Keratinocyte (primary cell): ENCODE measurements around the gene SASH1. TPM values are rescaled to one million over a fixed set of nuclear protein-coding genes. Genes with fewer than 3 reads are reported as not detected.

Experiments used
- DNase-seq: peaks from one replicate; pipeline ENCODE4 v3.0.0-alpha.2; 2011; ENCODE audit warnings: low read depth, missing footprints, low spot score
- FAIRE-seq: peaks from 2 replicates; lab custom pipeline; 2011; peaks lifted over from hg19 to GRCh38; lab: Jason Lieb, UNC
- H2AFZ ChIP-seq: 2 replicates; pipeline ENCODE4 v1.6.0; 2012; ENCODE audit warnings: low read length, control low read depth, inconsistent platforms; ENCODE audit not compliant: control insufficient read depth
- H3K27ac ChIP-seq: 2 replicates; pipeline ENCODE4 v1.5.1; 2011; ENCODE audit warnings: low read length; ENCODE audit not compliant: control insufficient read depth, insufficient read depth
- H3K27me3 ChIP-seq: 3 replicates; pipeline ENCODE4 v1.6.0; 2011; ENCODE audit warnings: low read length; ENCODE audit not compliant: control insufficient read depth, insufficient read depth; ENCODE audit errors: extremely low read depth
- H3K36me3 ChIP-seq, 2 experiments: 2 replicates in 1 of 2; 3 replicates in 1 of 2; pipeline ENCODE4 v1.5.1; 2011; ENCODE audit warnings: low read length in 2 of 2, mild to moderate bottlenecking in 1 of 2; ENCODE audit not compliant: control insufficient read depth in 2 of 2, insufficient read depth in 2 of 2; ENCODE audit errors: extremely low read depth in 1 of 2
- H3K4me1 ChIP-seq: 3 replicates; pipeline ENCODE4 v1.5.1; 2011; ENCODE audit warnings: low read length; ENCODE audit not compliant: control insufficient read depth, insufficient read depth; ENCODE audit errors: extremely low read depth
- H3K4me2 ChIP-seq: 3 replicates; pipeline ENCODE4 v1.6.0; 2011; ENCODE audit warnings: low read depth, low read length; ENCODE audit not compliant: control insufficient read depth, insufficient read depth; ENCODE audit errors: extremely low read depth
- H3K4me3 ChIP-seq, 3 experiments: fragments of 200-600 bp in 1 of 3; sonication (generic) in 1 of 3; 2 replicates in 2 of 3; 3 replicates in 1 of 3; pipeline ENCODE4 v1.5.1; 2011 to 2016; ENCODE audit warnings: low read length in 3 of 3, mild to moderate bottlenecking in 3 of 3, control low read depth in 2 of 3, inconsistent platforms in 1 of 3, low read depth in 1 of 3, mixed read lengths in 1 of 3, mixed run types in 1 of 3, moderate library complexity in 1 of 3; ENCODE audit not compliant: control insufficient read depth in 2 of 3, insufficient read depth in 2 of 3; ENCODE audit errors: extremely low read depth in 1 of 3
- H3K79me2 ChIP-seq: 2 replicates; pipeline ENCODE4 v1.6.0; 2012; ENCODE audit warnings: low read length; ENCODE audit not compliant: control insufficient read depth, insufficient read depth
- H3K9ac ChIP-seq: 3 replicates; pipeline ENCODE4 v1.6.0; 2011; ENCODE audit warnings: low read length; ENCODE audit not compliant: control insufficient read depth, insufficient read depth; ENCODE audit errors: extremely low read depth
- H3K9me1 ChIP-seq: 3 replicates; pipeline ENCODE4 v1.6.0; 2011; ENCODE audit warnings: low read length; ENCODE audit not compliant: control insufficient read depth, insufficient read depth; ENCODE audit errors: extremely low read depth
- H3K9me3 ChIP-seq: 2 replicates; pipeline ENCODE4 v1.5.1; 2012; ENCODE audit warnings: low read depth, low read length; ENCODE audit not compliant: control insufficient read depth
- H4K20me1 ChIP-seq: 3 replicates; pipeline ENCODE4 v1.6.0; 2011; ENCODE audit warnings: low read length; ENCODE audit not compliant: control insufficient read depth, insufficient read depth; ENCODE audit errors: extremely low read depth
- CTCF ChIP-seq, 3 experiments: IDR thresholded peaks in 1 of 3; conservative IDR thresholded peaks in 1 of 3; optimal IDR thresholded peaks in 1 of 3; 2 replicates in 2 of 3; 3 replicates in 1 of 3; pipeline versions ENCODE3 to v1.5.1; 2011; ENCODE audit warnings: low read length in 3 of 3, mild to moderate bottlenecking in 3 of 3, moderate library complexity in 2 of 3, control low read depth in 1 of 3, inconsistent platforms in 1 of 3; ENCODE audit not compliant: insufficient read depth in 2 of 3; ENCODE audit errors: extremely low read depth in 1 of 3
- EZH2 ChIP-seq: IDR thresholded peaks from one replicate; pipeline ENCODE4 v1.6.1; 2012; ENCODE audit warnings: inconsistent platforms, mild to moderate bottlenecking, low read length, moderate library complexity
- dilution Hi-C: fragments of 300-500 bp; cut with MboI; formaldehyde crosslinking; loops from one replicate; pipeline ENCODE4 v1.7.0; 2020; ENCODE audit warnings: low sequenced_read_pairs; ENCODE audit not compliant: extremely low pct_ligation_motif_present
- polyA plus RNA-seq, 5 experiments: library from polyadenylated mRNA; depleted of rRNA in 3 of 5; stranded (reverse) in 3 of 5; stranded (forward) in 1 of 5; unstranded in 1 of 5; fragments of >200 nt; gene quantifications; 1 replicate in 1 of 5; 2 replicates in 3 of 5; 3 replicates in 1 of 5; pipeline versions ENCODE4 v1.2.1 to v1.2.3, GENCODE V29; 2011 to 2012; ENCODE audit warnings: missing spikeins in 2 of 5, low read depth in 1 of 5, low replicate concordance in 1 of 5

The SASH1 gene
- polyA plus RNA-seq, 1 donor (not counting 4 experiments of a cell fraction or from before 2014, with no cell fraction given): 4.4 TPM

- Histone ChIP-seq H3K9ac (no peak overlapping the region), H3K4me2 (no peak overlapping the region), H3K36me3 (peaks cover 2 to 10% of the 10 kb centered on the region in 2 experiments), H3K27ac (no peak overlapping the region), H3K27me3 (no peaks in the 10 kb centered on the region), H3K4me1 (peaks cover 4% of the 10 kb centered on the region), H3K4me3 (no peak overlapping the region), H3K9me1 (no peaks in the 10 kb centered on the region), H3K79me2 (no peaks in the 10 kb centered on the region), H2AFZ (no peak overlapping the region), H4K20me1 (no peaks in the 10 kb centered on the region), H3K9me3 (no peaks in the 10 kb centered on the region)
- dilution Hi-C loops: no loop called here
- FAIRE-seq: no peak
- TF ChIP-seq CTCF (optimal IDR thresholded peaks at IDR 0.05 in 1 of 3, IDR thresholded peaks at IDR 0.05 in 1 of 3, conservative IDR thresholded peaks at IDR 0.05 in 1 of 3; ENCODE audit: extremely low read depth in 1 of 3, insufficient read depth in 2 of 3, low read length in 3 of 3) (no peak), EZH2 (no peak)
- no peak for DNase-seq
These were observed 188.3 kb downstream of the SASH1 start for GRCh38 chr6:148530976-148531375.

- H3K27me3 ChIP-seq: no peaks in the 10 kb centered on the region
- peaks cover 2 to 8% of the 10 kb centered on the region in 2 experiments for H3K36me3 ChIP-seq
- dilution Hi-C loops: no loop called here
- no peak for DNase-seq
- no peaks in the 10 kb centered on the region for H3K79me2 ChIP-seq
- no peak overlapping the region for H3K27ac ChIP-seq
- no peaks in the 10 kb centered on the region for H4K20me1 ChIP-seq
- no peak overlapping the region for H3K4me3 ChIP-seq
- TF ChIP-seq CTCF (optimal IDR thresholded peaks at IDR 0.05 in 1 of 3, IDR thresholded peaks at IDR 0.05 in 1 of 3, conservative IDR thresholded peaks at IDR 0.05 in 1 of 3; ENCODE audit: extremely low read depth in 1 of 3, insufficient read depth in 2 of 3, low read length in 3 of 3) (no peak), EZH2 (no peak)
- H3K4me1 ChIP-seq: peaks cover 4% of the 10 kb centered on the region
- no peaks in the 10 kb centered on the region for H3K9me3 ChIP-seq
- no peak overlapping the region for H3K4me2 ChIP-seq
- no peak overlapping the region for H2AFZ ChIP-seq
- FAIRE-seq: no peak
- H3K9me1 ChIP-seq: no peaks in the 10 kb centered on the region
- no peak overlapping the region for H3K9ac ChIP-seq
These were observed 190.1 kb downstream of the SASH1 start for GRCh38 chr6:148532698-148533097.
